HepG2 (cell line): Measurements from ENCODE around the gene SLFN12L. TPM values are rescaled to one million over a fixed set of nuclear protein-coding genes. Genes with fewer than 3 reads are reported as not detected.

Source experiments
- BRCA1 ChIP-seq: sonication (generic); formaldehyde crosslinking; IDR thresholded peaks from 2 replicates; pipeline ENCODE4 v1.4.0; 2020; ENCODE audit warnings: missing genetic modification reagents
- CREM ChIP-seq, 2 experiments: sonication (generic) in 1 of 2; formaldehyde crosslinking in 1 of 2; IDR thresholded peaks; 2 replicates each; pipeline versions ENCODE4 v1.4.0 to v1.6.1; 2016 to 2020; ENCODE audit warnings: antibody characterized with exemption in 1 of 2, mild to moderate bottlenecking in 1 of 2, missing genetic modification reagents in 1 of 2
- FLYWCH1 ChIP-seq: sonication (generic); formaldehyde crosslinking; IDR thresholded peaks from 2 replicates; pipeline ENCODE4 v1.8.1; 2023; ENCODE audit warnings: mild to moderate bottlenecking, missing genetic modification reagents
- KLF12 ChIP-seq: sonication (generic); formaldehyde crosslinking; IDR thresholded peaks from 2 replicates; pipeline ENCODE4 v1.4.0; 2020; ENCODE audit warnings: missing genetic modification reagents, borderline replicate concordance
- PAXIP1 ChIP-seq: sonication (generic); formaldehyde crosslinking; conservative IDR thresholded peaks from 2 replicates; pipeline ENCODE4 v1.4.0; 2020; ENCODE audit warnings: mild to moderate bottlenecking, missing genetic modification reagents, moderate library complexity
- YEATS2 ChIP-seq: sonication (generic); formaldehyde crosslinking; IDR thresholded peaks from 2 replicates; pipeline ENCODE4 v1.4.0; 2020; ENCODE audit warnings: missing genetic modification reagents, borderline replicate concordance
- ZNF292 ChIP-seq: sonication (generic); formaldehyde crosslinking; IDR thresholded peaks from 2 replicates; pipeline ENCODE4 v1.8.1; 2022; ENCODE audit warnings: mild to moderate bottlenecking, low read depth, missing genetic modification reagents, borderline replicate concordance
- ZNF317 ChIP-seq: sonication (generic); formaldehyde crosslinking; IDR thresholded peaks from 2 replicates; pipeline ENCODE4 v1.5.0; 2020; ENCODE audit warnings: mild to moderate bottlenecking, missing genetic modification reagents
- ZNF468 ChIP-seq: sonication (generic); formaldehyde crosslinking; IDR thresholded peaks from 2 replicates; pipeline ENCODE4 v1.8.0; 2022; ENCODE audit warnings: mild to moderate bottlenecking, moderate library complexity, missing genetic modification reagents
- polyA plus RNA-seq, 8 experiments: library from polyadenylated mRNA; depleted of rRNA in 3 of 8; stranded (reverse) in 7 of 8; unstranded in 1 of 8; fragments of >200 nt; fragmentation: Illumina TruSeq in 4 of 8; extraction: Trizol in 4 of 8; gene quantifications; 2 replicates each; pipeline versions ENCODE4 v1.2.1 to v1.2.3, GENCODE V29; 2011 to 2016; ENCODE audit warnings: low read depth in 4 of 8, missing spikeins in 1 of 8, mixed read lengths in 1 of 8; ENCODE audit not compliant: insufficient read depth in 1 of 8
- total RNA-seq, 5 experiments: library from RNA; depleted of rRNA; stranded (reverse); fragments of >200 nt; fragmentation: Illumina TruSeq; extraction: Trizol; gene quantifications; 2 replicates each; pipeline ENCODE4 v1.2.3, GENCODE V29; 2016; ENCODE audit warnings: low read depth in 1 of 5
- TF ChIP-seq, protein P1 (sequence below): IDR thresholded peaks from 2 replicates; pipeline ENCODE4 v1.6.1; 2016; ENCODE audit warnings: low read depth
- TF ChIP-seq, protein P2 (sequence below), 2 experiments: IDR thresholded peaks; 2 replicates each; pipeline ENCODE4 v1.6.1; 2011 to 2012; ENCODE audit warnings: low read length in 2 of 2, borderline replicate concordance in 1 of 2, low read depth in 1 of 2, mild to moderate bottlenecking in 1 of 2, moderate library complexity in 1 of 2
- TF ChIP-seq, protein P3 (sequence below): sonication (generic); formaldehyde crosslinking; IDR thresholded peaks from 2 replicates; pipeline ENCODE4 v1.4.0; 2020; ENCODE audit warnings: missing genetic modification reagents
- TF ChIP-seq, protein P4 (sequence below): sonication (generic); formaldehyde crosslinking; IDR thresholded peaks from 2 replicates; pipeline ENCODE4 v1.4.0; 2020; ENCODE audit warnings: missing genetic modification reagents

The SLFN12L gene
- total and polyA plus RNA-seq, 2 of the 13 experiments (the other 11 are each of a cell fraction or from before 2014, with no cell fraction given), result not detected

DNA sequence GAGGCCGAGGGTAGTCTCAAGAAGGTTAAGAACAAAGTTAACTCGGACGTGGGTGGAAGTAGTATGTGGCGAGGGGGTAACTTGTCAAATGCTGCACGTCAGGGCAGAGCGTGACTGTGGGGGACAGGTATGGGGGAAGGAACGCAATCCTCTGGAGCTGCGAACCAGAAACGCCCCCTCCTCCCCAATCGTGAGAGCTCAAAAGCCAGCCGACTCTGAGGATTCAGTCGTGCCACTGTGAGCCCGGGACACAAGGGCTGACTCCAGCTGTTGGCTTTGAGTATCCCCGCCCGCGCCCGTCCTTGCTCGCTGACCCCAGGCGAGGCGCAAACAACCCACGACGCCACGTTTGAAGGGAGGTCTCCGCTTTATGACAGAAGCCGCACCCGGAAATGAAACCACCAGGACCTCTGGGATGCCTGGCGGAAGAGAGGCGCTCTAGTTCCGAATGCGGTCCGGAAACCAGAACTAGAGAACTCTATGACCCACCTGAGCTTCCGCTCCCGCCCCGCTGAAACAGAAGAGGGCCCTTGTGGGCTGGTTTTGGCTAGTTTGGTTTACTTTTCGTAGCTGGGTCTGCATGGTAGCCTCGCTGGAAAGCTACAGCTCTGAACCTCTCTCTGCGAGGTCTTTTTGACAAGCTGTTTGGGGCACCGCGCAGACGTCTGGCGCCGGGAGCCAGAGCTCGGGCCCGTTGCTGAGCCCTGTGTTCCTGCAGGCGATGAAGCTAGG is 40.9 kb upstream of the SLFN12L start, which contains the start of gene PEX12 (continued):
- TF ChIP-seq, protein P1, sequence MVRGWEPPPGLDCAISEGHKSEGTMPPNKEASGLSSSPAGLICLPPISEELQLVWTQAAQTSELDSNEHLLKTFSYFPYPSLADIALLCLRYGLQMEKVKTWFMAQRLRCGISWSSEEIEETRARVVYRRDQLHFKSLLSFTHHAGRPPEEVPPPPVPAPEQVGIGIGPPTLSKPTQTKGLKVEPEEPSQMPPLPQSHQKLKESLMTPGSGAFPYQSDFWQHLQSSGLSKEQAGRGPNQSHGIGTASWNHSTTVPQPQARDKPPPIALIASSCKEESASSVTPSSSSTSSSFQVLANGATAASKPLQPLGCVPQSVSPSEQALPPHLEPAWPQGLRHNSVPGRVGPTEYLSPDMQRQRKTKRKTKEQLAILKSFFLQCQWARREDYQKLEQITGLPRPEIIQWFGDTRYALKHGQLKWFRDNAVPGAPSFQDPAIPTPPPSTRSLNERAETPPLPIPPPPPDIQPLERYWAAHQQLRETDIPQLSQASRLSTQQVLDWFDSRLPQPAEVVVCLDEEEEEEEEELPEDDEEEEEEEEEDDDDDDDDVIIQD (CRISPR knock-in tag), result peak; percentile 64
- TF ChIP-seq PAXIP1 (CRISPR knock-in tag) (0 out of 2 replicates have a peak, but pooled peaks have one; percentile 53), ZNF292 (CRISPR knock-in tag) (peak; percentile 70; the same call in 1 of the 2 replicates), ZNF317 (CRISPR knock-in tag) (no peak), BRCA1 (CRISPR knock-in tag) (0 out of 2 replicates have a peak, but pooled peaks have one; percentile 21), ZNF468 (CRISPR knock-in tag) (no peak), KLF12 (CRISPR knock-in tag) (no peak; the same call in 1 of the 2 replicates), CREM (IDR thresholded peaks at IDR 0.05) (peak; percentile 99), CREM (CRISPR knock-in tag; IDR thresholded peaks at IDR 0.05) (no peak; the same call in 1 of the 2 replicates), YEATS2 (CRISPR knock-in tag) (peak; percentile 96), FLYWCH1 (CRISPR knock-in tag) (no peak)
- TF ChIP-seq, protein P2, sequence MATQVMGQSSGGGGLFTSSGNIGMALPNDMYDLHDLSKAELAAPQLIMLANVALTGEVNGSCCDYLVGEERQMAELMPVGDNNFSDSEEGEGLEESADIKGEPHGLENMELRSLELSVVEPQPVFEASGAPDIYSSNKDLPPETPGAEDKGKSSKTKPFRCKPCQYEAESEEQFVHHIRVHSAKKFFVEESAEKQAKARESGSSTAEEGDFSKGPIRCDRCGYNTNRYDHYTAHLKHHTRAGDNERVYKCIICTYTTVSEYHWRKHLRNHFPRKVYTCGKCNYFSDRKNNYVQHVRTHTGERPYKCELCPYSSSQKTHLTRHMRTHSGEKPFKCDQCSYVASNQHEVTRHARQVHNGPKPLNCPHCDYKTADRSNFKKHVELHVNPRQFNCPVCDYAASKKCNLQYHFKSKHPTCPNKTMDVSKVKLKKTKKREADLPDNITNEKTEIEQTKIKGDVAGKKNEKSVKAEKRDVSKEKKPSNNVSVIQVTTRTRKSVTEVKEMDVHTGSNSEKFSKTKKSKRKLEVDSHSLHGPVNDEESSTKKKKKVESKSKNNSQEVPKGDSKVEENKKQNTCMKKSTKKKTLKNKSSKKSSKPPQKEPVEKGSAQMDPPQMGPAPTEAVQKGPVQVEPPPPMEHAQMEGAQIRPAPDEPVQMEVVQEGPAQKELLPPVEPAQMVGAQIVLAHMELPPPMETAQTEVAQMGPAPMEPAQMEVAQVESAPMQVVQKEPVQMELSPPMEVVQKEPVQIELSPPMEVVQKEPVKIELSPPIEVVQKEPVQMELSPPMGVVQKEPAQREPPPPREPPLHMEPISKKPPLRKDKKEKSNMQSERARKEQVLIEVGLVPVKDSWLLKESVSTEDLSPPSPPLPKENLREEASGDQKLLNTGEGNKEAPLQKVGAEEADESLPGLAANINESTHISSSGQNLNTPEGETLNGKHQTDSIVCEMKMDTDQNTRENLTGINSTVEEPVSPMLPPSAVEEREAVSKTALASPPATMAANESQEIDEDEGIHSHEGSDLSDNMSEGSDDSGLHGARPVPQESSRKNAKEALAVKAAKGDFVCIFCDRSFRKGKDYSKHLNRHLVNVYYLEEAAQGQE (IDR thresholded peaks at IDR 0.05; ENCODE audit: borderline replicate concordance in 1 of 2, low read depth in 1 of 2, low read length in 2 of 2), result 0 out of 4 replicates have a peak, but pooled peaks of 1 of the 2 experiments have one; percentile 37
- TF ChIP-seq, protein P3, sequence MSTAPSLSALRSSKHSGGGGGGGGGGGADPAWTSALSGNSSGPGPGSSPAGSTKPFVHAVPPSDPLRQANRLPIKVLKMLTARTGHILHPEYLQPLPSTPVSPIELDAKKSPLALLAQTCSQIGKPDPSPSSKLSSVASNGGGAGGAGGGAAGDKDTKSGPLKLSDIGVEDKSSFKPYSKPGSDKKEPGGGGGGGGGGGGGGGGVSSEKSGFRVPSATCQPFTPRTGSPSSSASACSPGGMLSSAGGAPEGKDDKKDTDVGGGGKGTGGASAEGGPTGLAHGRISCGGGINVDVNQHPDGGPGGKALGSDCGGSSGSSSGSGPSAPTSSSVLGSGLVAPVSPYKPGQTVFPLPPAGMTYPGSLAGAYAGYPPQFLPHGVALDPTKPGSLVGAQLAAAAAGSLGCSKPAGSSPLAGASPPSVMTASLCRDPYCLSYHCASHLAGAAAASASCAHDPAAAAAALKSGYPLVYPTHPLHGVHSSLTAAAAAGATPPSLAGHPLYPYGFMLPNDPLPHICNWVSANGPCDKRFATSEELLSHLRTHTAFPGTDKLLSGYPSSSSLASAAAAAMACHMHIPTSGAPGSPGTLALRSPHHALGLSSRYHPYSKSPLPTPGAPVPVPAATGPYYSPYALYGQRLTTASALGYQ, result 0 out of 2 replicates have a peak, but pooled peaks have one; percentile 41
- TF ChIP-seq, protein P4, sequence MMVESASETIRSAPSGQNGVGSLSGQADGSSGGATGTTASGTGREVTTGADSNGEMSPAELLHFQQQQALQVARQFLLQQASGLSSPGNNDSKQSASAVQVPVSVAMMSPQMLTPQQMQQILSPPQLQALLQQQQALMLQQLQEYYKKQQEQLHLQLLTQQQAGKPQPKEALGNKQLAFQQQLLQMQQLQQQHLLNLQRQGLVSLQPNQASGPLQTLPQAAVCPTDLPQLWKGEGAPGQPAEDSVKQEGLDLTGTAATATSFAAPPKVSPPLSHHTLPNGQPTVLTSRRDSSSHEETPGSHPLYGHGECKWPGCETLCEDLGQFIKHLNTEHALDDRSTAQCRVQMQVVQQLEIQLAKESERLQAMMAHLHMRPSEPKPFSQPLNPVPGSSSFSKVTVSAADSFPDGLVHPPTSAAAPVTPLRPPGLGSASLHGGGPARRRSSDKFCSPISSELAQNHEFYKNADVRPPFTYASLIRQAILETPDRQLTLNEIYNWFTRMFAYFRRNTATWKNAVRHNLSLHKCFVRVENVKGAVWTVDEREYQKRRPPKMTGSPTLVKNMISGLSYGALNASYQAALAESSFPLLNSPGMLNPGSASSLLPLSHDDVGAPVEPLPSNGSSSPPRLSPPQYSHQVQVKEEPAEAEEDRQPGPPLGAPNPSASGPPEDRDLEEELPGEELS (CRISPR knock-in tag), result peak; percentile 54; the same call in 1 of the 2 replicates
